Stimulated activated CD4-positive, alpha-beta T cell treated with anti-CD3 and anti-CD28 coated beads, Interleukin-4, amount 100 ng/mL, for 4 hours (primary cell): Measurements from ENCODE around the gene SREBF2.
"Not testable (repeated sequence)": the region's sequence is repeated elsewhere in the genome, so short reads cannot be mapped to it uniquely, and the experiment has no call there.

Experiments
- DNase-seq, 2 experiments: peaks; one replicate each; pipeline ENCODE4 v3.0.0-alpha.2; 2020

Gene SREBF2

DNA sequence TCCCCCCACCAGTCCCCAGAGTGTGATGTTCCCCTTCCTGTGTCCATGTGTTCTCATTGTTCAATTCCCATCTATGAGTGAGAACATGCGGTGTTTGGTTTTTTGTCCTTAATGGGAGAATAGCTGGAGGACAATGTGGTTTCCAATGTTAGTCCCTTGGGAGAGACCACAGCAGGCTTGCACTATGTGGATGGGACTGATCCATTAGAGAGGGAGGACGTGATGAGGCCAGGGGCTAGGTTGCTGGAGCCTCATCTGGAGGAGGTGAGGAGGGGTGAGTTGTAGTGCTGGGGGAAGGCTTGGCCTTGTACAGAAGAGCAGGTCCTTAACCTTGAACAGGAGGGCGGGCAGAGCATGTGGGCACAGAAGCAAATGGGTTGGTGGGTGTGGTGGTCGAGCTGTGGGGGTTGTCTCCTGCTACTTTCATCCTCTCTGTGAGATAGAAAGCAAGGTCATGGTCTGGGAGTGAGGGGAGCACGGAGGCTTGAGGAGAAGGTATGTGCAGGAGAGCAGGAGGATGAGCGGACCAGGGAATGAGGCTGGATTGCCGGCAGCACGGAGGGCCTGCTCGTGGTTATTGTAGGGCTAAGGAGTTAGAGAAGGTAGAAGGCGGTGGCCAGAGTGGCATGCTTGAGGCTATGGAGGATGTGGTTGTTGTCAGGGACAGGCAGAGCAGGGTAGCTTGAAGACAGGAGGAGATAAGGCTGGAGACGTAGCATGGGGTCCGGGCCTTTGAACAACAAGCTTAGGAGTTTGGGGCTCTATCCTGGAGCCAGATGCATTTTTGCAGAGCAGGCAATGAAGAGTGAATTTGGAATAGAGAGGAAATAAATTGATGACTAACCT is 11.2 kb upstream of the SREBF2 start:
- DNase-seq: no peak

DNA sequence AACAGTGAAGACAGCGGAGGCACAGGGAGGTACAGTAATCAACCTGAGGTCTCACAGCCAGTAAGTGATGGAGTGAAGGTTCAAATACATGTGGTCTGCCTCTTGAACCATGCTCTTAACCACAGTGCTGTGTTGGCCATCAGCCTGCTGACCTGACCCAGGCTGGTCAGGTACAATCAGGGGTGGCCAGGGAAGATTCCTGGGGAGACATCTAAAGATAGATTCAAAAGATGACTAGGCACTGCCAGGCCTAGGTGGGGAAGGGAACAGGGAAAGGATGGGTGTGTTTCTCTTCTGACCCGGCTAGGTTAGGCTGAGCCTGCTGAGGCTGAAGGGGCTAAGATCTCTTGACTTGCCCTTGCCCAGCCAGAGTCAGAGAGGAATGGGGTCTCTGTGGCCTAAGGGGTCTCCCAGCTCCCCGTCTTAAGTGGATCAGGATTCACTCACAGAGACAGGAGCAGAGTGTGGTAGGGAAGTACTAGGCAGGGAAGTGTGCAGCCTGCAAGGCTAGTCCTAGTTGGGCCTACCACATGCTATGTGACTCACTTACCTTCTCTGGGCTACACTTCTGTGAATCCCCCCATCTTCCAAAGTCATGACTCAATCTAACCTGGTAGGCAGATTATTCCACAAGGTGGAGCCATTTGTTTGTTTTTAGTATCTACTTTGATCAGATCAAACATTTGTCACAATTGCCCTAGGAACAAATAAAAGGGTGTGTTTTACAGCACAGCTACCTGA is 10.4 kb upstream of the SREBF2 start:
- peak; percentile 24 to 55 for DNase-seq

DNA sequence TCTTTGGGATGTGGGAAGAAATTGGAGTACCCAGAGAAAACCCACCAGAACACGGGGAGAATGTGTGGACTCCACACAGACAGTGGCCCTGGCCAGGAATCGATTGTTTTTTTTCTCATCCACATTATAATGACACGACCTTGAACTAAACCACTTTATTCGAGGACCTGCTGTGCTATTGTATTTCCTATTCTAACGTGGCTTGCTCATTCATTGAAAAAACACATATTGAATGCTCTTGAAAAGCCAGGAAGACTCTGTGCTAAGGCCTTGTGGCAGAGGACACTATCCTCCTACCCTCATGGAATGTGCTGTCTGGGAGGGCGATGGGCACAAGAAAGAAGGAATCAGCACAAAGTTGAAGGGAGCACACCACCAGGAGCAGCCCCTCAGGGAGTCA is 9.1 kb upstream of the SREBF2 start:
- no peak for DNase-seq

- DNase-seq: no peak
Measured at GRCh38 chr22:41825376-41825775, 7.5 kb upstream of the SREBF2 start.

- no peak for DNase-seq
Measured at GRCh38 chr22:41826021-41826420, 6.9 kb upstream of the SREBF2 start.

GRCh38 chr22:41826430-41827383 is 6.2 kb upstream of the SREBF2 start:
- DNase-seq: no peak

- no peak for DNase-seq
Measured at GRCh38 chr22:41827671-41828070, 5.2 kb upstream of the SREBF2 start.

DNA sequence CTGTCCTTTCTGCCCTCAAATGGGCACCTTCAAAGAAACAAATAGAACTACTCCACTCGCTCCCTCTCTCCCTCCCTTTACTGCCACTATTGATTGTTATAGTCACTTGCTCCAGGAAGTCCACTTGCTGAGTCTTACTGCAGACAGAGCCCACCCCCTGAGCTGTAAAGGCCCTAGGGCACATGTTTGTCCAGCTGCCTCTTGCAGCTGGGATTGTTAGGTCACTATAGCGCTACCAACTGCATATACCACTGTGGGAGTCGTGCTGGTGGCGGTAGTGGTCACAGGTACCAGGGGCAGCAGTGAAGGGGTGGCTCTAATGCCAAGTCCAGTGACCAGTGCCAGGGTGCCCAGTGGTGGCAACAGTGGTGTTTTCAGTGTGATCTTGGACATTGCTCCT is 4.4 kb upstream of the SREBF2 start:
- DNase-seq: no peak

DNA sequence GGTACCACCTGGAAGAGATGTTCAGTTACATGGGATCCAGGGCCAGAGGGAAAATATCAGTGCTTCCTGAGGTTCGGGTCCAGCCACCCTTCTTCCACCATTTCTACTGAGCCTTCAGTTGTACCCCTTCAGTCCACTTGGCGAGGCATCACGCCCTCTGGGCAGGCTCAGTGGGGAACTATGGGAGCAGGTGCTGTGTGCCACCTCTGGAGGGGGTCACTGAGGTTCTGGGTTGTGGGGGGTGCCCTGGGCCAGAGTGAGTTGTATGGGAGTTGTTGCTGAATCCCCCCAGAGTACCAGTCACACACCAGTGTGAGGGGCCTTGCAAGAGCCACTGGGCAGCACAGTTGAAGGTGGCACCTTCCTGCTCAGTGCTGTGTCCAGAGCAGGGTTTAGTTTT is 2.7 kb upstream of the SREBF2 start:
- DNase-seq: no peak

DNA sequence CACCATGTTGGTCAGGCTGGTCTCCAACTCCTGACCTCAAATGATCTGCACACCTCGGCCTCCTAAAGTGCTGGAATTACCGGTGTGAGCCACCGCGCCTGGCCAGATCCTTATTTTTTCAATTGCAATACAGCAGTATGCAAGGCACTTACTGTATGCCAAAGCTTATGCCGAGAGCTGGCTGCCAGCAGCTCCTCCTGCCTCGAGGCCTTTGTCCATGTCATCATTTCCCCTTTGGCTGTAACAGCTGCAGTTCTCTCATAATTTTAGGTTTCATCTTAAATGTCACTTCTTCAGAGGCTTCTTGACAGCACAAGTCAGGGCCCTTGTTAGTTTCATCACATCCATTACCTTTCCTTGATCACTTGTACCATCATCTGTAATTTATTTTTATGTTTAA is 1.5 kb upstream of the SREBF2 start:
- DNase-seq: no peak

DNA sequence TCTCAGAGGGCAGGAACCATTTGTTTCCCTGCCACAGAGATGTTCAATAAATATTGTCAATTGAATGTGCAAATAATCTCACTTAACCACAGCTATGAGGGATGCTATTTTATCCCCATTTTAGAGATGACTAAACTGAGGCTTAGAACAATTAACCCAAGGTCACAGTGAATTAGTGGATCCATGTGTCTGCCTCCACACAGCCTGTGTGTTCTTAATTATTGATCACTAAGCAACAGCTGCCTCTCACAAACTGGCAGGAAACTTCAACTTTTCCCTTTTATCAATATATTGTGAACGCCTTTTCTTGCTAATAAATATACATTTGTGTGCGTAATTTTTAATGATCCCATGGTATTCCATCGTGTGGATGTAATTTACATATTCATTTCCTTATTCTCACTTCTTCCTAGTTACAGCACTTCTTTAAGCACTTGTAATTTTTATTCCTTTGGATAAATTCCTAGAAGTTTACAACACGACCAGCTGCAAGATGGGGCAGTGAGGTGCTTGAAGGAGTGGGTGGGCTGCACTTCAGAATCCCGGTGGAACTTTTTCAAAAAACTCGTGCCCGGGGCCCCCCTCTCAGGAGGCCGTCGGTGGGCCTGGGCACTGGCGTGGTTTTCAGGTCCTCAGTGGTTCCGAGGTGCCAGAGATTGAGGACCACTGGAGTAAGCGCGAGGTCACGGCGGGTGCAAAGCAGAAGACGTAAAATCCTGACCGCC is 915 bp upstream of the SREBF2 start:
- no peak for DNase-seq

- peak; percentile 30 to 41 for DNase-seq
Measured at GRCh38 chr22:41833369-41834004, 582 bp downstream of the SREBF2 start.

- DNase-seq: no peak
Measured at GRCh38 chr22:41834005-41834944, 1.4 kb downstream of the SREBF2 start.

GRCh38 chr22:41835462-41835861 is 2.6 kb downstream of the SREBF2 start:
- DNase-seq: not testable (repeated sequence)

DNA sequence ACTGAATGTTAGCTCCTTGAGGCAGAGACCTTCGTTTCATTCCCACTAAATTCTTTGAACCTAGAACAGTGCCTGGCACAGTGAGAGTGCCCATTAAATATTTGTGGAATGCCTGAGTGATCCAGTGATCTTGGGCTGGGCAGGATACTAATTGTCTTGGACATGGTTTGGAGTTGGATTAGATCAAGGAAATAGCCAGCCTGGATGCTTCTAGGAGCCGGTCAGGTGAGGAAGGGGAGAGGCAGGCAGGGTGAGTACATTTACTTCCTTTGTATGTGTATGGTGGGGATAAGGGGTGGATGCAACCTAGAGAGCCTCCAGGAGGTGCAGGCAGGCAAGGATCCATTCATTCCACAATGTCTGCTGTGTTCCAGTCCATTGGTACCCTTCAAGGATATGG is 3.6 kb downstream of the SREBF2 start:
- no peak for DNase-seq

- DNase-seq: no peak
Measured at GRCh38 chr22:41838842-41839618, 6.1 kb downstream of the SREBF2 start.

DNA sequence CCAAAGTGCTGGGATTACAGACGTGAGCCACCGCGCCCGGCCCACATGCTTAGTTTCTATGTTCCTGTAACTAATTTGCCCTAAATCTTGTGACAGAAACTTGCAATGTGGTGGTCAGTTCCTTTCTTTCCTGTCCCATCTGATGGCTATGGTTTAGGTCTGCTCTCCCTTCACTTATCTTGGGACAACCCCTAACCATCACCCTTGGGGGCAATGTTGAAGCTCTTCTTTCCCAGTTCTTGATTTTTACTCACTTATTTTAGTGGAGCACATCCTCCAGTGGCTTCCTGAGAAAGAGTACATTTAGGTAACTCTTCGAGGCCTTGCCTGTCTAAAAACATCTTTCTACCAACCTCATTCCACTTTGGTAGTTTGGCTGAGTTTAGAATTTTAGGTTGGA is 7.3 kb downstream of the SREBF2 start:
- no peak for DNase-seq

- no peak for DNase-seq
Measured at GRCh38 chr22:41841085-41841712, 8.3 kb downstream of the SREBF2 start.
